Midbrain (tissue), 1 donor: ENCODE results near the gene TTC13.
"Not testable (repeated sequence)": the region's sequence is repeated elsewhere in the genome, so short reads cannot be mapped to it uniquely, and the experiment has no call there.

Source experiments
- DNase-seq: peaks from one replicate; lab custom pipeline; 2025; lab: John Stamatoyannopoulos, UW

Gene TTC13

DNA sequence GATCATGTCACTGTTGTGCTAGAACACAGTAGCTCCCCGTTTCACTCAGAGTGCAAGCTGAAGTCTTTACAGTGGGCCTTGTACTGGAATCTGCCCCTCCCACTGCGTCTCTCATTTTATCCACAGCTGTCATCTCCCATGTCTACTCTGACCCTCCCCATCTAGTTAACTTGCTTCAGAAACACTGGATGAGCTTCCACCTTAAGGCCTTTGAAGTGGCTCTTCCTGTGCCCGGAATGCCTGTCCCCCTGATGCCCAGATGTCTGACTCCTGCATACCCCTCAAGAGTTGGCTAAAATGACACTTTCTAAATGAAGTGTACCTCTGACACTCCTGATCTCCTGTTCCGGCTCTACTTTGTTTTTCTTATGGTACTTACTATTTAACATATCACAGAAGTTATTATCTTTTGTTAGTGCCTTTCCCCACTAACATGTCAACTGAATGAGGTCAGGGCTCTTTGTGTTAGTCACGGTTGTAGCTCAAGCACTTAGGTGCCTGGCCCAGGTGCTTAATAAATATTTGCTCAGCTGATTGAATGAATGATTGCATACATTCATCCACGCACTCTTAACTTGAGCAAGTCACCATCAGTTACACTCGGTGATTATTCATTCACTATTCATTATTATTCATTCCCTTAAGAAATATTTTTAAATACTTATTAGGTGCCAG, 13.6 kb upstream of the TTC13 start:
- DNase-seq = no peak

DNA sequence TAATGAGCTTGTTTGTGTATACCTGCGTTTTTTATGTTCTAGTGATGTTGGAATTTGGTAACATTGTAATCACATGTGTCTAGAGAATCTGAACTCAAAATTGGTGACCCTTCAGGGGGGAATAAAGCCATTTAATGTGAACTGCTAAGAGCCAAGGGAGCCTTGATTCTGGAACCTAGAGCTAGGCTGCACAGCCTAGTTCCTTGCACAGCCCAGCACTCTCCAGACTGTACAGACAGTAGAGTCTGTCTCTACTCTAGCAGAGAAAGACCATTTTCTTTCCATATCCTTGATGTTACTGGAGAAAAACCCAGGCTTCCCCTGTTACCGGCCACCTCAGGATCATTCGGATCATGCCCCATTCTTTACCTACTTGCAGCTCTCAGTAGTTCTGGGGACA, 8.8 kb upstream of the TTC13 start:
- no peak for DNase-seq

DNA sequence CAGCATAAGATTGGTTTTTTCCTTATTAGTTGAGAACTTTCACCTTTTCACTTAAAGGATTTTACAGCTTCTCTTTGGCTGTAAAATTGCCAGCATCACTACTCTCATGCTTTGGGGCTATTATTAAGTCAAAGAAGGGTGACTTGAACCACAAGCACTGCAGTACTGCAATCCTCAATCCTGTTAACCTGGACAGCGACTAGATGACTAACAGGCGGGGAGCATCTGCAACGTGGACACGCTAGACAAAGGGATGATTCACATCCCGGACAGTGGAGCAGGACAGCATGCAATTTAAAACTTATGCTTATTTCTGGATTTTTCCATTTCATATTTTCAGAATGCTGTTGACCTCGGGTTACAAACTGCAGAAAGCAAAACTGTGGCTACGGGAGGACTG, 8.3 kb upstream of the TTC13 start:
- no peak for DNase-seq

DNA sequence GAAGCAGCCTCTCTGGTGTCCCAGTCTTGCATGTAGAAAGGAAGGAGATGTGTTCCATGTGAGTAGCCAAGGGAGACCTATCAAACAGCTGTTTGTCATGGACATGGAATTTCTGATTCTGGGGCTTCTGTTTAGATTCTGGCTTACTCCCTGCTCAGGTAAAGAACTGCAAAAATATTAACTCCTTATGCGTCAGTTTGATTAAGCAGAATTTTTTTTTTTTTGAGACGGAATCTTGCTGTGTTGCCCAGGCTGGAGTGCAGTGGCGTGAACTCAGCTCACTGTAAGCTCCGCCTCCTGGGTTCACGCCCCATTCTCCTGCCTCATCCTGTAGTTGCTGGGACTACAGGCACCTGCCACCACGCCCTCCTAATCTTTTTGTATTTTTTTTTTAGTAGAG, 7.0 kb upstream of the TTC13 start:
- no peak for DNase-seq

DNA sequence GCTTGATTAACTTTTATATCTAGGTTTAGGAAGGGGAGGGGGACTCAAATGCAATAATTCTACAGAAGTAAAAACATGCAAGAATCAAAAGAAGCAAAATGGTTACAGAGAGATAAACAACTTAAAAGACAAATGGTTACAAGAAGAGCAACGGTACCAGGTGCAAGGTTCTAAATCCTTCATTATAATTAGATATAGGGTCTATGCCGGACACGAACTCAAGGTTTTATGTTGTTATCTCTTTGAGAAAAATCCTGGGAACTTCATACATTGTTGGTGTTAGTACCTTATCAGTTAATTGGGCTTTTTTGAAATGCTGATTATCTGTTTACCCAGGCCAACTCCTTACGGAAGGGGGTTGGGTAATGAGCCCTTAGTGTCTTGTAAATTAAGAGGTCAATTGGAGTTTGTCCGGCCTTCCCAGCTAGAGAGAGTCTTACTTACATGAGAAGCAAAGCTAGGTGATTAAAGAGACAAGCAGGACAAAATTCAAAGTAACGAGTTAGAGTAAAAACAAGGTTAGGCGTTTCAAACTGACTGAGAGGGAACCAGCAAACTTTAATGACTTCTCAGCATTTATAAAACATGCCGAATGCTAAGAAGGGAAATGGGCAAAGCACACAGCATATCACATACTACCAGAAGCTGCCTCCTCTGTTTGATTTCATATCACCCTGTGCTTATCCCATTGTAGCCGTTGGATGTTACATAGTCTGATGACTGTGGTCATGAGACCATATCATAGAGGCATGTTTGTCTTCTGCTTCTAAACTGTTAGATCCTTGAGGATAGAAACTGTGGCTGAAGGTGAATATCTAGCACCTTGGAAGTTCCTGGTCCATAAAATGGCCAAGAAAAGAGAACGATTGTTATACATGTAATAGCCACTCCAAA, 6.2 kb upstream of the TTC13 start:
- not testable (repeated sequence) for DNase-seq

DNA sequence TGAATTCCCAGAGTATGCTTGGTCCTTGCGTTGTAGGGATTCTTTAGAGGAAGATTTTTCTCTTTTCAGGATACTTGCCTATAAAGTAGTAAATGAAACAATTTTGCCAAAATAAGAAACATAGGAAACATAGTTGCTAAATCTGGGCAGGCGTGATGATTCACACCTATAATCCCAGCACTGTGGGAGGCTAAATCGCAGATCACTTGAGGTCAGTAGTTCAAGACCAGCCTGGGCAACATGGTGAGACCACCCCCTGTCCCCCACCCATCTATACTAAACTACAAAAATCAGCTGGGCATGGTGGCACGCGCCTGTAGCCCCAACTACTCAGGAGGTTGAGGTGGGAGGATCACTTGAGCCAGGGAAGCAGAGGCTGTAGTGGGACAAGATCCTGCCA, 5.2 kb upstream of the TTC13 start:
- no peak for DNase-seq

DNA sequence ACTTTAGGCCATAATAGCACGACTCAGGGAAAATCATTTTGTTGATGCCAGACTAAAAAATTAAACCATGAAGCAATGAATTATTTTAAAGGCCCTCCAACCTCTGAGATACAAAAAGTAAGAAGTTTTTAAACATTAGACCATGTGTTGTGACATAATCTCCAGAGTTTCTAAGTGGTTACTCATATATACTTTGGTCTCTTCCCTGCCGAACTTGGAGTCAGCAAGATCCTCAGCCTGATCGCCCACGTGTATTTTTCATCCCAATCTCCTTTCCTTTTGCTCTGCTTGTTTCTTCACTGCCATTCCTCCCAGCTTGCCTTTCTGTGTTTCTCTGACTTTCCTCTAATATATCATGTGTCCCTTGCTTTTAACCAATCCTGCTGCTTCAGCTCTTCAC, 4.0 kb upstream of the TTC13 start:
- DNase-seq = no peak

DNA sequence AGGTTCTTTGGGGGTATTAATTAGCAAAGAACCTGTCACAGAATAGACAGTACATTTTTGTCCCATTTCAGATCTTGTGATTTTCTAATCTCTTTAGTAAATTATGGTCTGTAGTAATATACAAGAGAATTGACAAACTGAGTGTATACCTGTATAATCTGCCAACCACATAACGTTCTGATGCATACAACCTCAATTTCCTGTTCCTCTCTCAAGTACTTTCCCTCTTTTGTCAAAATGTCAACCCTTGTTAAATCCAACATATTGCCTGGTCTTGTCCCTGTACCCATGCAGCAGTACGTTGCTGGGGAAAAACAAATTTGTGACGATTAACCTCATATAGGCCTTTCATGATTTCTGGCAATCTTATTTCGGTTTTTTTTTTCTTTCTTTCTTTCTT, 1.3 kb upstream of the TTC13 start:
- no peak for DNase-seq

DNA sequence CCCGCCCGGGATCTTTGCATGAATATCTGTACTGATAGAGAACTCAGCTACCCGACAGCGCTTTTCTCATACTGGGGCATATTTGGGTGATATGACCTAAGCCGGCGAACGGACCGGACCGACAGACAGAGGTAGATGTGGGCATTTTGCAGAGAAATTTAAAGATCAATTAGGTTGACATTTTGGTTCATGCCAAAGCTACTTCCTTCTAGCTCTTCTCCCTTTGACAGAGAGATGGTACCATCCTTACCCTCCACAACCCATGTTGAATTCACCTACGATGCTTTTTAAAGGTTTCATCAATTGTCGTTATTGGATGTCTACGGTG, 692 bp upstream of the TTC13 start:
- no peak for DNase-seq

DNA sequence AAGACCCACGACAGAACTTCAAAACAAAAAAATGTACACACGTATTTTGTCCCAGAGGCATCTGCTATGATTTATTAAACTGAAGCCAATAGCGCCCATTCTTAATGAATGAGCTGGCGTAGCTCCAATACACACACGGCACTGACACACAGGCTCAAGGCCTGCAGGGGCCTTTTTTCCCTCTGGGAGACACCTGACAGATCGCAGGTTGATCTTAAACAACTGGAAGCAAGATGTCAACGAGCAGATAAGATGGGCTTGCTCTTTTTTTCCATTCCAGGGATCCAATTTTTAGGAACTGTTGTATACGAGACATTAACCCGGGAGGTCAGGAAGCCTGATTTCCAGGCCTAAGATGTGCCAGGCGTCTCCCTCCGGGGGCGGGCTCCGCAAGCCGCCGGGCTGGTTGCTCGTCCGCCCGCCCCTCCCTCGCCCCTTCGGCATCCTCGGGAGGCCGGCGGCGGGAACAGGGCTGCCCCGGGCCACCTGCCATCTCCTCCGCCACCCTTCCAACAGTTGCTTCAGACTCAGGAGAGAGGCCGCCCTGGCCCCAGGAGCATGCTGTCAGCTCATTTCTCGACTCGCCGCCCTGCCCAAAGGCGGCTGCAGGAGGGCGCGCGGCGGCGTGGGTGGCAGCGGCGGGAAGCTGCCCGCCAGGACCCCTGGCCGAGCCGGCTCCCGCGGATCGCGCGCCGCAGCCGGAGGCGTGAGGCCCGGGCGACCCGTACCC, 735 bp downstream of the TTC13 start:
- peak; percentile 32 for DNase-seq

DNA sequence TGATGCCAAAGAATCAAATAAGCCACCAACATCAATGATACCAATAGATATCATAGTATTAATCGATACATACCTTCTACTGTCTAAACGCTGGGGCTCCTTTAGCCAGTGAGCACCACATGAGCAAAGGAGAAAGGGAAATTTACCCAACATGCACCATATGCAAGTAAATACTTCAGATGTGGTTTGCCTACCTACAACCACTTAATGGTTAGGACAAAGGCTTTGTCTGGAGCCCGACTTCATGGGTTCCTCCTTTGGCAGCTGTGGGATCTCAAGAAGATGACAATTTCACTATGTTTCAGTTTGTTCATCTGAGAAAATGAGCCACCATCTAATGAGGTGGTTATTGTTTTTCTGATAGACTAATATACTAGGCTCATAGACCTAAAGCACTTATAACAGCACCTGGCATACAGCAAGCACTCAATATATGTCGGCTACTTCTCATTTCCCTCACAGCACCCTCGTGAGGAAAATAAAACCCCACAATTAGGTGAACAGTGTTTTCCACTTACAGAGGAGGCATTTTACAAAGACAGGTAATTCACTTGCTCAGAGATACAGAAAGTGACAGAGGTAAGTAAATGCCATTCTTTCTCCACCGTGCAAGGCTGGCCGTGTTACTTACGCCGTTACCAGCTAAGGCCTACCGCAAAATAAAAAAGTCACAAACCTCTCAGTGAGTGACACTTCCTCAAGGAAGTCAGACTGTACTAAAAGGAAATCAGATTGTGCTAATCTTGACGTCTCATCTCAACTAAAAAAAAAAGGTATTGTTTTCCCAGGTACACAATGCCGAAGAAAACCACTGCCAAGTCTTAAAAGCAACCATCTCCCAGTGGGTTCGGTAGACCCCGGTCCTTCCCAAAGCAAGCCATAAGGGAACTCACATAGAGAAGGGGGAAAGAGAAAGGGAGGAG, 1.6 kb downstream of the TTC13 start:
- no peak for DNase-seq

DNA sequence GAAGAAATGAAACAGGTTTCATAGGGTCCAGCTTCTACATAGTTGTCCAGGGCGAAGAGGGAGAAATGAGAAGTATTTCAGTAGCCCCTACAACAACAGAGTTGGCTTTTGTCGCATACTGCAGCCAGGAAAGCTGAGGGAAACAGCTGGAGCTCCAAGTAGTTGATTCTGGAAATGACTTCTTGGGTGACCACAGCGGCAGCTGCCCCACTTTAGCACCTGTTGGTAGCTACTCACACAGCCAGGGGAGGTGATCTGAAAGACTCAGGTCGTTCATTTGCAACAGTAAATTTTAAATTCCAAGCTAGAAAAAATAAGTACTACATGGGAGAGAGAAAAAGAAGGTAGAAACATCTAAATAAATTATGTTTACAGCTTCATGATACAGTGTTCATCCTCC, 2.3 kb downstream of the TTC13 start:
- DNase-seq = no peak

DNA sequence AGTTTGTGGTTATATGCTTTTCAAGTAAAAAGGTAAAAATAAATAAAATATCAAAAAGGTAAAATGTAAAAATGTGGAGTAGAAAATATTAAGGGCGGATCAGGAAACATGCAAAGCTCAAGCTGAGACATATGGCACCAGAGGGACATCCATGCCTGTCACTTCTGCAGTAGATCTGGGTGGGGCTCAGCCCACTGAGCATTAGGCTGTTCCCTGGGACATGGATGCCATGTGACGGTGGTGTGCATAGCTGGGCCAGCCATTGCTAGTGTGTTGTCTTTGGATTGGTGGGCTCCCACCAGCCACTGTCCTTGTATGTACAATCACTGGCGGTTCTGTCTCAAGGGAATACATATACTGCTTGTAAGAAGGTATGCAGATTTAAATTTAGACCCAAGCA, 3.0 kb downstream of the TTC13 start:
- DNase-seq = no peak

DNA sequence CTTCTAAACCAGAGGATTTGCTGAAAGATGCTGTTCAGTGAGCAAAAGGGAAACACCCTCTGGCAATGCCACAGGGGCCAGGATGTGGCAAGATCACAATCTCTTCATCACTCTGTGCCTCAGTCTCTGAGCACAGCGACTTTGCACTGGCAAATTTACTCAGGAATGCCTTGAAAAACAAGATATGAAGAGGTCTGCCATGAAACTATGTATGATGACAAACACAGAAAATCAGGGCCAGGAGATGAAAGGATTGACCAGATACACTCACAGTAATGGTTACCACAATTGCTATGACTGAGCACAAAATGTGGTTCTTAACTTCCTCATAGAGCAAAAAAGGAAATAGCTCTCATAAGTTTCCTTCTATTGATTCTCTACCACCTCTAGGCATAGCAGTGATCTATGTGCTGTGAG, 5.8 kb downstream of the TTC13 start:
- DNase-seq = no peak

DNA sequence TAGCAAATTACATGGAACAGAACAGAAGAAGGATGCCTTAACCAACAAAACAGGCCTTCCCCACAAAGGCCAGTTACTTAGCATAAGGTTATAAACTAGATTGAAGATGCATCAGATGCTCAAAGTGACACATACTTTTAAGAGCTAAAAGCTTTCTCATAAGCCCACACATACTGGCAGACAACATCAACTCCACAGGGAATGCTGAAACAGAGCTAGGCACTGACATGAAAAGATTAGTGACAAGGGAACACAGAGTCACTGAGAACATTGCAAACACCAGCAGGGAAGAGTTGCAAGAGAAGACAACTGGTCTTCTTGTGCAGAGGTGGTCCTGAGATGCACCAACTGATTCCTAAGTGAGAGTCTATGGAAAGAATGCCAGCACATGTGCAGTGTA, 6.9 kb downstream of the TTC13 start:
- no peak for DNase-seq

DNA sequence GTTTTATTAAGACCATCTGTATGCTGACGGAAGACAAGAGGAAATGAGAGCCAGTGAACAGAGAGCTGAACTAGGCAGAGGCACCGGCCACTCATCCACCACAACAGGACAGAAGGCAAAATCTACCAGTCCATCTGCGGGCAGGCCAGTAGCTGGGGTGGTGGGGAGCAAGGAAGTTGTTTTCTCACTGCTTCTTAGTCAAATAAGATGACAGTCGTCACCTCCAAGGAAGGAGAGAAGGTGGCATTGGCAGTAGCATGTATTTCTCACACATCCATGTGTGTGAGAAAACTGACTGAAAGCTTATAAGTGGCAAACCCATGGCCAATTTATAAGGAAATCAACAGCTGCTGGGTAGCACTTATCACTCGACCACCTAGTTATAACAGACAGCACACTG, 8.2 kb downstream of the TTC13 start:
- DNase-seq = no peak

DNA sequence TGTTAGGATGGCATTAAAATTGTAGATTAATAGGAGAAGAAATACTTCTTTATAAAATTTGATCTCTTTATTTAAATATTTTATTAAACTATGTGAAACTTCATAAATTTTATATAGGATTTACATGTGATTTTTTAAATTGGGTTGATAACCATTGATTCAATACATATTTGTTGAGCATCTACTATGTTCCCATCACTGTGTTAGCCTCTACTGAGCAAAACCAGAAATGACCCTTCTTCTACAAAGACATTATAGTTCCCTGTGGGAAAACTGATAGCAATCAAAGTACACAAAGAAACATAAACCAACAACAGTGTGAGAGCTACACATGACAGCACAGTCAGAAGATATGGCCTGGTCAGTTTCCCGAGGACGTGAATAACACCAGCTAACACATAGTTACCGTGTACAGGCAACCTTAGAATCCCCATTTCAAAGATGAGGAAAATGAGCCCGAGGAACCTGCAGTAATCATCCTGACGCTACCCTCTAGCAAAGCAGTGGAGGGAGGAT, 12.2 kb downstream of the TTC13 start:
- no peak for DNase-seq

DNA sequence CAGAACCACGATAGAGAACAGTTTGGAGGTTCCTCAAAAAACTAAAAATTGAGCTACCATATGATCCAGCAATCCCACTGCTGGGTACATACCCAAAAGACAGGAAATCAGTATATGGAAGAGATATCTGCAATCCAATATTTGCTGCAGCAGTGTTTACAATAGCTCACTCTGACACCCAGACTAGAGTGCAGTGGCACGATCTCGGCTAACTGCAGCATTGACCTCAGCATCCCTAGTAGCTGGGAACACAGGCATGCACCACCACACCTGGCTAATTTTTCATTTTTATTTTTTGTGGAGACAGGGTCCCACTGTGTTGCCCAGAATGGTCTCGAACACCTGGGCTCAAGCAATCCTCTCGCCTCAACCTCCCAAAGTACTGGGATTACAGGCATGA, 13.1 kb downstream of the TTC13 start:
- no peak for DNase-seq

DNA sequence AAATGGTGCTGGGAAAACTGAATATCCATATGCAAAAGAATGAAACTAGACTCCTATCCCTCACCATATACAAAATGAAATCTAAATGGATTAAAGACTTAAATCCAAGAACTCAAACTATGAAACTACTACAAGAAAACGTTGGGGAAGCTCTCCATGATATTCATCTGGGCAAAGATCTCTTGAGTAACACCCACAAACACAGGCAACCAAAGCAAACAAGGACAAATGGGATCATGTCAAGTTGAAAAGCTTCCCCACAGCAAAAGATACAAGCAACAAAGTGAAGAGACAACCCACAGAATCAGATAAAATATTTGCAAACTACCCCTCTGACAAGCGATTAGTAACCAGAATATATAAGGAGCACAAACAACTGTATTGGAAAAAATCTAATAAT, 13.8 kb downstream of the TTC13 start:
- no peak for DNase-seq

DNA sequence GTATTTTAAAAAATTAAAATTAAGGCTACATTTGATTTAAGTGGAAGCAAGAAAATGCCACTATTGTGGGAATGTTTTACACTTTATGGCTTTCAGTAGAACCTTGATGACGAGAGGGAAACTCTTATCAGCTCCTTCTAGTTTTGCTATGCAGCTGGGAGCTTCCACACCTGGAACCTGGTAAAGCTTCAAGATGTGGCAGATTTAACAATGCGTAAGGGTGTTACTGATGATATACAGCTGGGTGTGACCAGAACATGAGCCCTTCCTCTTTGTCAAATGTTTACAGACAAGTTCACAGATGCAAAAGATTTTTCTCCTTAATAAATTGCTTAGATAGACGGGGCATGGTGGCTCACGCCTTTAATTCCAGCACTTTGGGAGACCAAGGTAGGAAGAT, 20.3 kb downstream of the TTC13 start:
- no peak for DNase-seq

DNA sequence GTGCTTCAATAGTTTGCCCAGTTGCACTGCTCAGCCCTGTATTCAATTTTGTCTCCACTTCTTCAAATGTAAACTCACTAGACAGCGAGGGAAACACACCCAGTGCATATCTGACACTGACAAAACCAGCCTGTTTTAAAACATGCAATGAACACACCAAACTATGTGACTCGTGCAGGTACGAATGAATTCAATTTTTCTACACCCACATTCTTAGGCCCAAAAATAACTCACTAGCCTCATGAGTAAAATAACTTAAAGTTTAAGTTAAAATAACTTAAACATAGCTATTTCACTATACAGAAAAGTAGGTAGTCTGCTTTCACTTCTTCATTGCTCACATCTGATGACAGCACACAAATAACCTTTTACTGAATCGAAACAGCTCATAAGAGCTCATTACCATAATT, 21.1 kb downstream of the TTC13 start:
- no peak for DNase-seq

DNA sequence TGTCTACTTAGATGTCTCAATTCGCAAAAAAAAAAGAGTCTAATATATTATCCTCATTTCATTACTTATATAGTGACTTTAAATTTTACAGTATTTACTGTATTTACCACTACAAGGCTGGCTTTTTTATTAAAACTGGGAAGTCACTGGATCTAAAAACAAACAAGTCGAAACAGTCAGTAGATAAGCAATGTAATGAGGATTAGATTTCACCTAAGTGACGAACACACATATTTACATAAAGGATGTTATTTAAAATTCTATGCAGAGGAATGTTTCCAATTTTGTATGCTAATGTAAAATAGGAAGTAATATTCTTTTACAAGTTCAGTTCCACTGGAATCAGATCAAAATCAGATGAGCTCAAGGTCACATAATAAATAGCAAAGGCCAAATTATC, 28.3 kb downstream of the TTC13 start:
- DNase-seq = no peak
